Measurements from ENCODE around the gene TAF5.
A peak's percentile ranks its signal among the peaks of the same experiment; 100 is the strongest.
"Not testable (repeated sequence)": the region's sequence is repeated elsewhere in the genome, so short reads cannot be mapped to it uniquely, and the experiment has no call there.

The TAF5 gene

DNA sequence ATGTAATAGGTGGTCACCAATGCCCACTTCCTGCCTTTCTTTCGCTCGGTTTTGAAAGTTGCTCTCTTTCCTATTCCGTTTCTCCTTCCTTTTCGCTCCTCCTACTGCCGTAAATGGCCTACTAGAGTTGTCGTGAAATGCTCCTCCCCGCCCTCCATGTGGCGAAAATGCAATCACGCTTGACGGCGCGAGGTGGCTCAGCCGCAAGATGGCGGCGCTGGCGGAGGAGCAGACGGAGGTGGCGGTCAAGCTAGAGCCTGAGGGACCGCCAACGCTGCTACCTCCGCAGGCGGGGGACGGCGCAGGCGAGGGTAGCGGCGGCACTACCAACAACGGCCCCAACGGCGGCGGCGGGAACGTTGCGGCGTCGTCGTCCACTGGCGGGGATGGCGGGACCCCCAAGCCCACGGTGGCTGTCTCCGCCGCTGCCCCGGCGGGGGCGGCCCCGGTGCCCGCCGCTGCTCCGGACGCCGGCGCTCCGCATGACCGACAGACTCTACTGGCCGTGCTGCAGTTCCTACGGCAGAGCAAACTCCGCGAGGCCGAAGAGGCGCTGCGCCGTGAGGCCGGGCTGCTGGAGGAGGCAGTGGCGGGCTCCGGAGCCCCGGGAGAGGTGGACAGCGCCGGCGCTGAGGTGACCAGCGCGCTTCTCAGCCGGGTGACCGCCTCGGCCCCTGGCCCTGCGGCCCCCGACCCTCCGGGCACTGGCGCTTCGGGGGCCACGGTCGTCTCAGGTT is at the start of gene TAF5:
TAF5 (plus strand) TSS at position 195 of the 737 bp plus-strand sequence; CDS start at position 209, 14 bp downstream.
- peak; percentile 93 for DNase-seq

DNA sequence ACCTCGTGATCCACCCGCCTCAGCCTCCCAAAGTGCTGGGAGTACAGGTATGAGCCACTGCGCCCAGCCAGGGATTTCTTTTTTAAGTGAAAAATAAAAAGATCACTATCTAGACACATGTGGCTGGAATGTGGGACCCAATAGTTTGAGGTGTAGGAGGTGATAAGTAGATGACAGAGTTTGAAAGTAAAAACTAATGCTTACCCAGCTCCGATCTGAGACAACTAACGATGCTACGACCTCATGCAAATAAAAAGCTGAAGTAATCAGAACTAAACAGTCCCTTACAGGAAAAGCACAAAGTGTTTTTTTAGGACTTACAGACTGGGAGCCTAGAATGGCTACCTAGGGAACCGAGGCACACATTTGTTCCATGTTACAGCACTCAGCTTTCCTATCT is 39.9 kb upstream of the TAF5 start:
- DNase-seq: no peak

DNA sequence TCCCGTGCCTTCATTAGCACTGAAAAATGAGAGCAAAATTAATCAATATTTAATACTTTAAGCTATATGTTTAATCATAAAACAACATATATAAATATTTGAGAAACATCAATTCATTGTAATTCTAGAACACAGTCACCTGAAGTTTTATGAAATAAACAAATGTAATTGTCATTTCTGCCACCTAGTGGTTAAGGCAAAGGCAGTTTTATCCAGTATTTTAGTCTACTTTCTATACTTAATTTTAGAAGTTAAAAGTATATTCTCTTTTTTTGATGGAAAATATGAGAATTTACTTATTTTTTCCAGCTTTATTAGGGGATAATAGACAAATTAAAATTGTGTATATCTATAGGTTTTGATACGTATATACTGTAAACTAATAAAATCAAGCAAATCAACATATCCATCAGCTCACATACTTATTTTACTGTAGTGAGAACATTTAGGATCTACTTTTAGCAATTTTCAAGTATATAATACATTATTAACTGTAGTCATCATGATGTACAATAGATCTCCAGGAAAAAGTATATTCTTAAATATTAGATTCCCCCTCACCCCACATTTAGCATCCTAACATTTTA is 33.7 kb upstream of the TAF5 start:
- peak; percentile 6 for DNase-seq

DNA sequence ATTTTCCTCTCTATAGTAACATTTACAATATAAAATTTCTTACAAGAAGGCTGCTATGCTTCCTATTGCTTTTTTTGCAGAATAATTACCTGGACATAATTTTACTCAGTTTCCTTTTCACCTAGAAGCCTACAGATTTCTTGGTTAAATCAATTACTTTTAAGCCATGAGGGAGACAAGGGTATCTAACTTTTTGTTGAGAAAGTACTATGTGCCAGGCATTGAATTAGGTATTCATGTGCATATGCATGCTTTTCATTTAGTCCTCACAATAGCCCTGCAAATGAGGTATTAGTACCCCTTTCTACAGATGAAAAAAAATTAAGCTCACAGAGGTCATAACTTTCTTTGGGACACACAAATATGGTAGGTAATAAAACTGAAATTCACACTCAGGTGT is 33.2 kb upstream of the TAF5 start:
- no peak for DNase-seq

DNA sequence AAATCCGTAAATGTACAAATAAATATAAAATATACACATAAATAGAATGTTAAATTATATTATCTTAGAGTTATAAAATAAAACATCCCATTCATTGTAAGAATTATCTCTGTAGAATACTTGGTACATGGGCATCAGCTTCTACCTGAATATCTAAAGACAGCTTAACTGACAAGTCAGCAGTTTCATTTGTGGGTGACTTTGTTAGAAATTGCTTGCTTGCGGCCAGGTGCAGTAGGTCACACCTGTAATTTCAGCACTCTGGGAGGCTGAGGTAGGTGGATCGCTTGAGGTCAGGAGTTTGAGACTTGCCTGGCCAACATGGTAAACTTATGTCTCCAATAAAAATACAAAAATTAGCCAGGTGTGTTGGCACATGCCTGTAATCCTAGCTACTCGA is 31.4 kb upstream of the TAF5 start:
- DNase-seq: no peak

DNA sequence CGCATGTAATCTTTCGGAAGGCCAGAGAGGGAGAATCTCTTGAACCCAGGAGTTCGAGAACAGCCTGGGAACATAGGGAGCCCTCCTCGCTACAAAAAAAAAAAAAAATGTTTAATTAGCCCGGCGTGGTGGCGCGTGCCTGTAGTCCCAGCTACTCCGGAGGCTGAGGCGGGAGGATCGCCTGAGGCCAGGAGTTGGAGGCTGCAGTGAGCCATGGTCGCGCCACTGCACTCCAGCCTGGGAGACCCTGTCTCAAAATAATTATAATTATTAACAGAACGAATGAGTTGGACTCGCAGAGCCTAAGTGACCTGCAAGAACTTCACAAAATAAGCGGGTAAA is 17.6 kb upstream of the TAF5 start:
- no peak for DNase-seq

DNA sequence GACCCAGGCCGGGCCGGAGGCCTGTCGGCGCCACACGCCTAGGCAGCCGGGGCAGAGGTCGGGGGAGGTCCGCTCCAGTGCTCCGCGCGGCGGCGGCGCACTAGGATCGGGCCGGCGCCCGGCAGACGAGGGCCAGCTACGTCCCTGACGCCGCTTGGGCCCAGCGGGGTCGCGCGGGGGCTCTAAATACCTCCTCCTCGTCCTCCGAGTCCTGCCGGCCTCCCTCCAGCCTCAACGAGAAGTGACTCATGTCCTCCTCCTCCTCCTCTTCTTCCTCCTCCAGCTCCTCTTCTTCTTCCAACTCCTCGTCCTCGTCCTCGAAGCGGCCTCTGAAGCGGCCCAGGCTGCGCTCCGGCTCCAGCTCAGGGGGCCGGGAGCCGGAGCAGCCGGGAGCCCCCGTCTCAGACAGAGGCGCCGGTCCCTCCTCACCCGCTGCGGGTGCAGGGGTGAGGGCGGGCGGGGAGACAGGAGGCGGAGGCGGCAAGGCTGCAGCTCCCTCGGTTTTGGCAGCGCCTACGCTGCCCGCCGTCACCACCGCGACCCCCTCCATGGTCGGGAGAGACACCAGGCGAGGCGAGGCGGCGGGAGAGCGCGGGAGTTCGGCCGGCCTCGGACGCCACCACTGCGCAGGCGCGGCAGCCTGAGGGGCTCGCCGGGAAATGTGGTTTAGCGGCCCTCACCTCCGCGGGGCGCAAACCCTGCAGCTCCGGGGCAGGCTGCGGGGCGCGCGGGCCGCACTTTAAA is 17.1 kb upstream of the TAF5 start, which contains the start of gene PCGF6:
PCGF6 (minus strand) TSS at position 624 of the 744 bp plus-strand sequence; CDS start at position 550, 74 bp downstream.
- peak; percentile 77 for DNase-seq

DNA sequence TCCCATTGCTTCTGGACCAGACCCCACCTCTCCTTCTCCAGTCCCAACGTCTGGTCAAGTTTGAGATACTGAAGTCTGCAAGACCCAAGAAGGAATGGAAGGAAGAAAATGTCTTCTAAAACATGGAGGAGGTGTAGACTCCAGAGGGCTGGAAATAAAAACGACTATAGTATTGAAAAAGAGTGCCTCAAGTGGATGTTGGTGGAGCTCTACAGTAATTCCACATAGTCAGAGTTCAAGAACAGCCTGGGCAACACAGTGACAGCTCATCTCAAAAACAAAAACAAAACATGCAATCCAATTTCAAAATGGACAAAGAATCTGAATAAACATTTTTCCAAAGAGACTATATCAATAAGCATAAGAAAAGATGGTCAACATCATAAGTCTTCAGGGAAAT is 14.5 kb upstream of the TAF5 start:
- no peak for DNase-seq

DNA sequence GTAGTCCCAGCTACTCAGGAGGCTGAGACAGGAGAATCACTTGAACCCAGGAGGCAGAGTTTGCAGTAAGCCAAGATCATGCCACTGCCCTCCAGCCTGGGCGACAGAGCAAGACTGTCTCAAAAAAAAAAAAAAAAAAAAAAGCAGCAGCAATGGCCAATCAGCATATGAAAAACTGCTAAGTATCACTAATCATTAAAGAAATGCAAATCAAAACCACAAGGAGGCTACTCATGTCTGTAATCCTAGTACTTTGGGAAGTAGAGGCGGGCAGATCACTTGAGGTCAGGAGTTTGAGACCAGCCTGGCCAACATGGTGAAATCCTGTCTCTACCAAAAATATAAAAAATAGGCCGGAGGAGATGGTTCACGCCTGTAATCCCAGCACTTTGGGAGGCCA is 13.2 kb upstream of the TAF5 start:
- not testable (repeated sequence) for DNase-seq

DNA sequence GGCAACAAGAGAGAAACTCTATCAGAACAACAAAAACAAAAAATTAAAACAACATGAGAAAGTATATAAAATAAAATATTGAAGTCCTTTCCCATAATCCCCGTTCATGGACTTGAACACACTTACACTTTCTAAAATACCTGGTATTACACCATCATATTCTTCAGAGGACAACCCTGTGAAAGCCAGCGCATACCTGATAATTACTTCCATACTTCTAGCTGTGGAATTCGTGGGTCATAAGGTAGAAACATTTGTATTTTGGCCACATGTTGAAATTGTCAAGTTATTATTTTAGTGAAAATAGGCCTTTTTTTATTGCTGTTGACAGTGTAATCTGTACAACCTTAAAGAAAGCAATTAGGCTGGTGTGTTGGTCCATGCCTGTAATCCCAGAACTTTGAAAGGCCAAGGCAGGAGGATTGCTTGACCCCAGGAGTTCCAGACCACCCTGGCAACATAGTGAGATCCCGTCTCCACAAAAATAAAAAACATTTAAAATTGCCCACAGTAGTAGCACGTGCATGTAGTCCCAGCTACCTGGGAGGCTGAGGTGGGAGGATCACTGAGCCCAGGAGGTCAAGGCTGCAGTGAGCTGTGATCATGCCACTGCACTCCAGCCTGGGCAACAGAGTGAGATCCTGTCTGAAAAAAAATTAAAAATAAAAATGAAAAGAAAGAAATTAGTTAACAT is 11.7 kb upstream of the TAF5 start:
- no peak for DNase-seq

DNA sequence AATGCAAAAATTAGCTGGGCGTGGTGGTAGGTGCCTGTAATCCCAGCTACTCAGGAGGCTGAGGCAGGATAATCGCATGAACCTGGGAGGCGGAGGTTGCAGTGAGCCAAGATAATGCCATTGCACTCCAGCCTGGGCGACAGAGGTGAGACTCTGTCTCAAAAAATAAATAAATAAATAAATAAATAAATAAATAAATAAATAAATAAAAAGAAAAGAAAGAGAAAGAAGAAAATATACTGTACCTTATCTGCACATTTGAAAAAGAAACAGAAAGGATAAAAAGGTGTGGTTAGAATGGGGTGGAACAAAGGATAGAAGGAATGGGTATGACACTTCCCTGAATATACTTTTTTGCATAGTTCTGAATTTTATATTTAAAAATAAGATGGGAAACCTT is 8.3 kb upstream of the TAF5 start:
- not testable (repeated sequence) for DNase-seq

DNA sequence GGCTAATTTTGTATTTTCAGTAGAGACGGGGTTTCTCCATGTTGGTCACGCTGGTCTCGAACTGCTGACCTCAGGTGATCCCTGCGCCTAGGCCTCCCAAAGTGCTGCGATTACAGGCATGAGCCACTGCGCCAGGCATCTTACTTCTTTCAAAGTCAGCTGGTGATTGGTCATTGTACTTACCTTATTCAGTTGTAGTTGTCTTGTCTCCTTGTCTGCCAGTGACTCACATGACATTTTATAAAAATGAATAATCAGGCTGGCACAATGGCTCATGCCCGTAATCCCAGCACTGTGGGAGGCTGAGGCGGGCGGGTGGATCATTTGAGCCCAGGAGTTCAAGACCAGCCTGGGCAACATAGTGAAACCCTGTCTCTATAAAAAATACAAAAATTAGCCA is 7.0 kb upstream of the TAF5 start:
- not testable (repeated sequence) for DNase-seq

DNA sequence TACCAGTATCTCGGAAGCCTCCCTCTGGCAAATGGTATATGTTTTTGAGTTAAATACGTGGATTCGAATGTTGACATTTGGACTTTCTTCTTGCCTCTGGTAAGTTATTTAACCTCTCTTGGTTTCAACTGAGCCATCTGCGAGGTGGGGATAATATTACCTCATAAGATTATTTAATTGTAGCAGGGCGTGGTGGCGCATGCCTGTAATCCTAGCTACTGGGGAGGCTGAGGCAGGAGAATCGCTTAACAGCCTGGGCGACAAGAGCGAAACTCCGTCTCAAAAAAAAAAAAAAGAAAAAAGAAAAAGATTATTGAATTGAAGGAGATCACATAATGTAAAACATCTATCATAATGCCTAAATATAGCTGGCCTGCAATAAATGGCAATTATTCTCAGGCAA is 396 bp upstream of the TAF5 start:
- no peak for DNase-seq

DNA sequence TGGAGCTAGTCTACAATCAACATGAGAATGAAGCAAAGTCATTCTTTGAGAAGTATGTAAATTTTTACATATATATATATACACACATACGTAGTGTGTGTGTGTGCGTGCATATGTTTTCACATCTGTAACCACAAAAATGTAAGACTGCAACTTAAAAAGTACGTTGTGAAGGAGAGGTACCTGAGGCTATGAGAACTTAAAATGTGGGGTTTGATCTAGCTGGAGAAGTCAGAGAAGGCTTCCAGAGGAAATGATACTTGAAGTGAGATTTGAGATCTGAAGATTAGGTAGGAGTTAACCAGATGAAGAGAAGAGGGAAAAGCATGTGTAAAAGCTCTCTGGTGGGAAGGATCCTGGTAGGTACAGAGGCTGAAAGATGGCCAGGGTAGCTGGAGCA is 5.8 kb downstream of the TAF5 start:
- DNase-seq: no peak

DNA sequence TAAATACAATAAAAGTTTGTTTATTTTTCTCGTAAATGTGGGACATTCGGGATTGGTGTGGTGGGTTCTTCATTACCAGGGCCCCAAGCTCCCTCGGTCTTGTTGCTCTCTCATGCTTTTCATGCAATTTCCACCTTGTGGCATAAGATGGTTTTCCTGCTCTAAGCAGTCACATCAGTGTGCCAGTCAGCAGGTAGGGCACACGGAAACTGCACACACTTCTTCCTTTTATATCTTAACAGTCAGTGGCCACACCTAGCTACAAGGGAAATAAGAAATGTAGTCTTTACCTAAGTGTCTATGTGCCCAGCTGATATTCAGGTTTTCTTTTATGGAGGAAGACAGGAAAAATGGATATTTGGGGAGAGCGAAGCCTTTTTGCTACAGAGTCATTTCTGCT is 6.5 kb downstream of the TAF5 start:
- DNase-seq: no peak

DNA sequence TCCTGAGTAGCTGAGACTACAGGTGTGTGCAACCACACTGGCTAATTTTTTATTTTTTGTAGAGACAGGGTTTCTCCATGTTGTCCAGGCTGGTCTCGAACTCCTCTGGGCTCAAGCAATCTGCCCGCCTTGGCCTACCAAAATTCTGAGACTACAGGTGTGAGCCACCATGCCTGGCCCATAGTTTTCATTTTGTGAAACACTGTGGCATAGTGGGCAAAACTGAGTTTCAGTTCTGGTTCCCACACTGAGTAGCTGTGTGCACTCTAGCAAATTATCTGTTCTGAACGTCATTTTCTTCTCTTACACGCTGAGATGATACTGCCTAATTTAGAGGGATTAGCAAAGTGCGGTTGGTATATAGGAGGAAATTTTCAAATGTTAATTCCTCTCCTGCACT is 15.0 kb downstream of the TAF5 start:
- DNase-seq: no peak

DNA sequence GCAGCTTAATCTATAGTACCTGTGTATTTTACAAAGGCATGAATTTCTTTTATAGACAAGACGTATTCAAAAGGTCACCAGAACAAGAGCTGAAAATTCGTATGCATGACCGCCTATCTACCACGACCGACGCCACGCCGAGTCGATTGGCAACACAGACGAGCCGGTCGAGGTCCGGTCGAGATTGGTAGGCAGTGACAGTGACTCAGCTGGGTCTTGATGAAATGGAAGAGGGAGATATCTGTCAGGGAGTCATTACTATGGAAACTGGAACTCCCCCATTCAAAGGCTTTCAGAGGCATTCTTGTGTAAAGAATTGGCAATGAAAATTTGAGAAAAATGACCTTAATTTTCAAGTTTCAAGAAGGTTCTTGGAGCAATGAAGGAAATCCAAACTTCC is 26.4 kb downstream of the TAF5 start:
- DNase-seq: no peak

DNA sequence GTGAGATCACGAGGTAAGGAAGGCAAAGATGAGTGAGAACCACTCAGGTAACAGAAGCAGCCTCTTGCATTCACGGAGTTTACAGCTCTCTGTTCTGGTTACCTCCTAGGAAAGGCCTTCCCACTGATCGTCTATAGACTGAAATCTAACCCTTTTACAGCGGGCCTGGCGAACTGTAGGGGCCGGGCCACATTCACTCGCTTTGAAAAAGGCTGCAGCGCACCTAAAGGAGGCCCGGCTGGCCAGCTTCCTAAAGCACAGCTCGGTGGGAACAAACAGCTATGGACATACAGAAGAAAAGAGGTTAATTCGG is 27.9 kb downstream of the TAF5 start:
- no peak for DNase-seq

DNA sequence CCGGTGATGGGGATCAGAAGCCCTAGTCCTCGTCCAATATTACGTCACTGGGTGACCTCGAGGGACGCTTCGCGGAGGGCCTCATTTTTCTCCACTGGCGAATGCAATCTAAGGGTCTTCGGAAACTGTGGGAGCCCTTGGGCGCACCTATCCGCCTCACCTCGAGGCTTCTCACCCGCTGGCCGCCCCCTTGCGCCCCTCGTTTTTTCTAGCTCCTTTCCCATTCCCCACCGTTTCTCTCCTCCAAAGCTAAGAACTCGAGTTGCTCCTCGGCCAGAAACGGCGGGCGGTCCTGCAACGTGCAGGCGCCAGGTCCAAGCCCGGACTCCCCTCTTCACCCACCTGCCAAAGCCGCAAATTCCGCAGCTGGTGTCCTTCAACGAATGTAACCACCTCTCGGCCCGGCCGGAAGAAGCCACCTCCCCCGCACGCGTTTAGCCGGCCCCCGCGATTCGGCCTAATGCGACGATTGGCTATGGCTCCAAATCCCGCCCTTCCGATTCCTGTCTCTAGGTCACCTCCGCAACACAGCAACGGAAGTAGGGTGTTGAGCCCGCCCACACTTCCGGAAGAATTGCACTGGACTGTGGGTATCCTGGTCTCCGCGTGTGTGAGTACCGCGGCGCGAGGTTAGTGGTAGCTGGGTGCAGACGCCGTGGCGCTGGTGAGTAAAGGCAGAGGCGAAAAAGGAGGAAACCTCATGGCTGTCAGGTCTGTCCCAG is 28.5 kb downstream of the TAF5 start, which contains the start of the genes ATP5MK and PDCD11:
ATP5MK (minus strand) TSS at position 409 of the 722 bp plus-strand sequence. CDS start 4,018 bp downstream, outside the sequence.
PDCD11 (plus strand) TSS at position 560 of the 722 bp plus-strand sequence. CDS start 1,801 bp downstream, outside the sequence.
- DNase-seq: peak; percentile 96

DNA sequence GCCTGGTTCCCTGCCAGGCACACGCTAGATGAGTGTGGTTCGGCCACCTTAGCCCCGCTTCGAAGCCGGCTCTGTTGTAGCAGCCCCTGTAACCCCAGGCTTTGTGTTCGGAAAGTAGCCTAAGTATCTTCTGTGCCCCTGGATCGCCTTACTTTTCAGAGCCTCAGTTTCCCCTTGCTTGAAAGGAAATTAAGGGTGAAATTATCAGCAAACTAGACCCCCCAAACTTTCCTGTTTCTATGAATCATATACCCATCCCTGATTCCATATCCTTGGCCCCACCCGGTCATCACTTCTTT is 29.0 kb downstream of the TAF5 start:
- DNase-seq: no peak

DNA sequence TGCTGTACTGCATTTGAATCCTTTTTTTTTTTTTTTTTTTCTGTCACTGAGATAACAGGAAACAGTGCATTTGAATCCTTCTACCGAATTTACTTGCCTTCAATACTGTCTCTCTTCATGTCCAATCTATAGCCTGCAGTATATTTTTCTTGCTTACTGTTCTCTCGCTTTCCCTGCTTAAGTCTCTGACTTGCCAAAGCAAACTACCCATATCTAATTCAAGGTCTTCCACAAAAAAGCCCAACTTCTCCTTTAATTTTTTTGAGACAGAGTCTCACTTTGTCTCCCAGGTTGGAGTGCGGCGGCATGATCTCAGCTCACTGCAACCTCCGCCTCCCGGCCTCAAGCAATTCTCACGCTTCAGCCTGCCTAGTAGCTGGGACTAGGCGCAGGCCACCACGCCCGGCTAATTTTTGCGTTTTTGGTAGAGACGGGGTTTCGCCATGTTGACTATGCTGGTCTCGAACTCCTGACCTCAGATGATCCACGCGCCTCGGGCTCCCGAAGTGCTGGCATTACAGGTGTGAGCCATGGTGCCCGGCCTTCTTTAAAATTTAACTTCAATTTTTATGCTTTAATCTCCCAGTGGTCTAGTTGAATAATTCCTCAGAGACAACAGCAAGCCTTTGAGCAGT is 29.5 kb downstream of the TAF5 start:
- DNase-seq: no peak

DNA sequence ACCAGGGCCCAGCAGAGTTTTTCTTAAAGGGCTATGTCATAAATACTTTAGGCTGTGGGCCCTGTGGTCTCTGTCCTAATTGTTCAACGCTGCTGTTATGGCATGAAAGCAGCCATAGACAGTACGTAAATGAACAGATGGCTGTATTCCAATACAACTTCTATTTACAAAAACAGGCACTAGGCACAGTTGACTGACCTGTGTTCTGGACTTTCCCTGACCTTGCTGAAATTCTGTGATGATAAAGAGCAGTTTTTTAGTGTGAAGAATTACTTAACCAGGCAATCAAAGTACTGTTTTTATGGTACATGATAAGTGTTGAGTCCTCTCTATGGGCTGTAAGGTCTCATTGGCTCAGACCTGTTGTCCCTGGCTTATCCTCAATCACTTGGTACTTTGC is 45.8 kb downstream of the TAF5 start:
- DNase-seq: no peak

Measured in NCI-H345 (cell line).